ENCODE measurements around the gene DHX32. TPM values are rescaled to one million over a fixed set of nuclear protein-coding genes. Genes with fewer than 3 reads are reported as not detected.
"Not testable (repeated sequence)": the region's sequence is repeated elsewhere in the genome, so short reads cannot be mapped to it uniquely, and the experiment has no call there.

The DHX32 gene
- total and polyA plus RNA-seq, 2 of the 4 experiments (the other 2 are of a cell fraction): 15.6 to 27.8 TPM

DNA sequence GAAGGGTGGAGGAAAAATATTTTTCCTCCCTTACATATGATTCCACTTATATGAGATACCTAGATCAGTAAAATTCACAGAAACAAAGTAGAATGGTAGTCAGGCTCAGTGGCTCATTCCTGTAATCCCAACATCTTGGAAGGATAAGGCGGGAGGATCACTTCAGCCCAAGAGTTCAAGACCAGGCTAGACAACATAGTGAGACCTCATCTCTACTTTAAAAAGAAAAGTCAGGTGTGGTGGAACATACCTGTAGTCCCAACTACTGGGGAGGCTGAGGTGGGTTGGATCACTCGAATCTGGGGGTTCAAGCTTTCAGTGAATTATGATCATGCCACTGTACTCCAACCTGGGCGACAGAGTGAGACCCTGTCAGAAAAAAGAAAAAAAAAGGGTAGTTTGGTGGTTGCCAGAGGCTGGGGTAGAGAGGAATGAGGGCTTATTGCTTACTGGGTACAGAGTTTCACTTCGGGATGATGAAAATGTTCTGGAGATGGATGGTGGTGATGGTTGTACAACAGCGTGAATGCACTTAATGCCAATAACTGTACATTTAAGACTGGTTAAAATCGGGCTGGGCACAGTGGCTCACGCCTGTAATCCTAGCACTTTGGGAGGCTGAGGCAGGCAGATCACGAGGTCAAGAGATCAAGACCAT lies 36.7 kb upstream of the DHX32 start:
- H3K27ac ChIP-seq (ENCODE audit: insufficient read depth, low read length); ATAC-seq (ENCODE audit: low read depth); H3K36me3 ChIP-seq (ENCODE audit: control insufficient read depth, insufficient read depth, low read length); H3K4me1 ChIP-seq (ENCODE audit: control insufficient read depth, insufficient read depth, low read length); H3K4ac ChIP-seq (ENCODE audit: low read depth, low read length); H4K8ac ChIP-seq (ENCODE audit: low read depth in 2 of 2, low read length in 2 of 2); H3K9me3 ChIP-seq (ENCODE audit: control insufficient read depth, insufficient read depth, low read length); H2BK20ac ChIP-seq (ENCODE audit: low read depth, low read length); H2AK9ac ChIP-seq (replicated peaks; ENCODE audit: low read depth, low read length, poor library complexity); H3K18ac ChIP-seq (ENCODE audit: low read depth, low read length); CTCF ChIA-PET; H3K14ac ChIP-seq (replicated peaks; ENCODE audit: low read depth, low read length); H3K79me1 ChIP-seq (ENCODE audit: low read depth in 1 of 2, low read length in 2 of 2); in situ Hi-C loops (cut with MboI; ENCODE audit: low sequenced_read_pairs); H2AFZ ChIP-seq (replicated peaks; ENCODE audit: low read length, poor library complexity); H3K9ac ChIP-seq (ENCODE audit: low read depth, low read length); H3K9me1 ChIP-seq (ENCODE audit: insufficient read depth, low read length); intact Hi-C loops (cut with micrococcal nuclease); H2BK15ac ChIP-seq (ENCODE audit: low read depth, low read length); H4K91ac ChIP-seq (ENCODE audit: insufficient read depth, low read depth, low read length); DNase-seq; H4K5ac ChIP-seq (ENCODE audit: low read depth, low read length); H3K27me3 ChIP-seq (ENCODE audit: control insufficient read depth, insufficient read depth, low read length); H3K56ac ChIP-seq (ENCODE audit: extremely low read depth, insufficient read depth, low read length); H4K20me1 ChIP-seq (ENCODE audit: insufficient read depth, low read length); H2BK5ac ChIP-seq (ENCODE audit: low read depth, low read length, poor library complexity, severe bottlenecking); H2AK5ac ChIP-seq (ENCODE audit: low read depth, low read length); H3K4me3 ChIP-seq (ENCODE audit: insufficient read depth, low read depth, low read length); H3K4me2 ChIP-seq (ENCODE audit: low read depth, low read length); BruUV-seq (replicated peaks); H3K23ac ChIP-seq (ENCODE audit: low read depth, low read length); POLR2A ChIA-PET (ENCODE audit: unreplicated experiment); H2BK120ac ChIP-seq (ENCODE audit: low read depth, low read length); dilution Hi-C loops (cut with HindIII; ENCODE audit: low sequenced_read_pairs, unreplicated experiment): not testable (repeated sequence)
- 63% methylated on average over 1 of the region's 8 CpGs; no CpG with 5 or more reads in 1 of the 2 experiments for WGBS, 2 experiments (ENCODE audit: extremely low coverage in 2 of 2, insufficient read length in 1 of 2)

Data from IMR-90 (cell line).